GM19324 (cell line): ENCODE results near the gene ASTE1.
"Not testable (repeated sequence)": the region's sequence is repeated elsewhere in the genome, so short reads cannot be mapped to it uniquely, and the experiment has no call there.

Experiments used
- ATAC-seq: cut with Tn5 transposase; IDR thresholded peaks from one replicate; pipeline ENCODE4 v1.9.1; 2021; ENCODE audit warnings: mild to moderate bottlenecking, moderate library complexity; ENCODE audit not compliant: unreplicated experiment, low FRiP score

The ASTE1 gene

GRCh38 chr3:131009698-131010097 is 16.9 kb downstream of the ASTE1 start:
- no peak for ATAC-seq

- no peak for ATAC-seq
These were observed 18.3 kb downstream of the ASTE1 start for GRCh38 chr3:131008326-131008725.

GRCh38 chr3:131007782-131008181 is 18.8 kb downstream of the ASTE1 start:
- ATAC-seq: no peak

GRCh38 chr3:131007256-131007655 is 19.4 kb downstream of the ASTE1 start:
- no peak for ATAC-seq

GRCh38 chr3:131004603-131005002 is 22.0 kb downstream of the ASTE1 start:
- no peak for ATAC-seq

- no peak for ATAC-seq
These were observed 25.6 kb downstream of the ASTE1 start for GRCh38 chr3:131001071-131001470.

GRCh38 chr3:130997289-130997688 is 29.3 kb downstream of the ASTE1 start:
- ATAC-seq: no peak

GRCh38 chr3:130992344-130992743 is 34.3 kb downstream of the ASTE1 start:
- no peak for ATAC-seq

- ATAC-seq: no peak
These were observed 35.5 kb downstream of the ASTE1 start for GRCh38 chr3:130991126-130991525.

GRCh38 chr3:130990282-130990681 is 36.3 kb downstream of the ASTE1 start:
- ATAC-seq: no peak

GRCh38 chr3:130981469-130981868 is 45.2 kb downstream of the ASTE1 start:
- no peak for ATAC-seq

- ATAC-seq: no peak
These were observed 47.5 kb downstream of the ASTE1 start for GRCh38 chr3:130979117-130979516.

- ATAC-seq: no peak
These were observed 49.9 kb downstream of the ASTE1 start for GRCh38 chr3:130976706-130977105.

- ATAC-seq: no peak
These were observed 51.4 kb downstream of the ASTE1 start for GRCh38 chr3:130975251-130975650.

- ATAC-seq: no peak
These were observed 52.4 kb downstream of the ASTE1 start for GRCh38 chr3:130974201-130974600.

GRCh38 chr3:130973406-130973805 is 53.2 kb downstream of the ASTE1 start:
- ATAC-seq: no peak

GRCh38 chr3:130972592-130972991 is 54.0 kb downstream of the ASTE1 start:
- ATAC-seq: not testable (repeated sequence)

- no peak for ATAC-seq
These were observed 55.4 kb downstream of the ASTE1 start for GRCh38 chr3:130971208-130971607.

- no peak for ATAC-seq
These were observed 57.0 kb downstream of the ASTE1 start for GRCh38 chr3:130969621-130970020.

- no peak for ATAC-seq
These were observed 58.4 kb downstream of the ASTE1 start for GRCh38 chr3:130968221-130968620.

- ATAC-seq: no peak
These were observed 59.3 kb downstream of the ASTE1 start for GRCh38 chr3:130967281-130967680.

- ATAC-seq: no peak
These were observed 62.7 kb downstream of the ASTE1 start for GRCh38 chr3:130963878-130964277.
